ENCODE data around the gene SUGCT.

The SUGCT gene

DNA sequence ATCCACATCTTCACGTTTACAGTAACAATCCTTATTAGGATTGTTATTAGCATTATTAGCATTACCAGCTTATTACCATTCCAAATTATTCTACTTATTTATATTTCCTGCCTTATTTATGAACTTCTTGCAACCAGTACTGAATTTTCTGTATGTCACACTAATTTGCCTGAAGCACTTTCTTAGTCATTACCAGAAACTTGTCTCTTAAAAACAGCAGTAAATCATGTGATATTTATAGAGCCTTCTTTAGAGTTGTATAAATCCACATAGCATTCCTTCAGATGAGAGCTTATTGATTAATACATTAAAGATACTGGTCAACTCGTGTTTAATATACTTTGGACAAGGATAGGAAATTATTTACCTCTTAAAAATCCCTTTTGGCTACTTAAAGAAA, 618.6 kb downstream of the SUGCT start:
- DNase-seq = no peak

DNA sequence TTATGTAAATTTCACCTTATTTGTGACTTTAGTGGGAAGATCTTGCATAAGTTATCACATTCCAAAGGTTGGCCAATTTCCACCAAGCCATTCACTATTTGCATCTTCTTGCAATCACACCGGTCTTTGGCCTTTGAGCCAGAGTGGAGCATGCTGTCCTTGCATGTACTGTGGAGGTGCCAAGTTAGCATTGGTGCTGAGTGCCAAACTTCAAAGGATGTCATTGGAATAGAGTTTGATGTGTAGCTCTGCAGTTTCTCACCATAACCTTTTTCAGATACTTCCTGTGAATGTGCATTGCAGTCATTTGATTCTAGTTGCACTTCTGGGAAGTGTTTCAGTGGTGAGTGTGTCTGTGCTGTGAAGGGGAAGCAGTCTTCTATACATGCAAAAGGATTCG, 620.6 kb downstream of the SUGCT start:
- no peak for DNase-seq

DNA sequence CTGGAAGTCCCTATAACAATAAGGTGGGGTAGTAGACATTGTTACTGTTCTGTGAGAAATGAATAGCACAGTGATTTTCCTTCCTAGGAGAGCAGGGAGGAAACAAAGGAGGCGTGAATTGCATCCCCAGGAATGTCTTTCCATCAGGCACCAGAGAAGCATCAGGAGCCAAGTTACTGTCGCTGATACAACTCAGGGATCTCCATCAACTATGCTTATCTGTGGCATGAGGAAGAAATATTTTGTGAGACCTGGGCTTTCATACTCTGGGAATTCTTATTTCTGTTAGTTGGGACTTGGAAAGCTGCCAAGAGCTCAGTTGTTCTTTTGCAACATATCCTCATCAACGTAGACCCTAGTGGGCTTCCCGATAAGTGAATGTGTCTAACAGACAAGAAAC, 622.3 kb downstream of the SUGCT start:
- no peak for DNase-seq

DNA sequence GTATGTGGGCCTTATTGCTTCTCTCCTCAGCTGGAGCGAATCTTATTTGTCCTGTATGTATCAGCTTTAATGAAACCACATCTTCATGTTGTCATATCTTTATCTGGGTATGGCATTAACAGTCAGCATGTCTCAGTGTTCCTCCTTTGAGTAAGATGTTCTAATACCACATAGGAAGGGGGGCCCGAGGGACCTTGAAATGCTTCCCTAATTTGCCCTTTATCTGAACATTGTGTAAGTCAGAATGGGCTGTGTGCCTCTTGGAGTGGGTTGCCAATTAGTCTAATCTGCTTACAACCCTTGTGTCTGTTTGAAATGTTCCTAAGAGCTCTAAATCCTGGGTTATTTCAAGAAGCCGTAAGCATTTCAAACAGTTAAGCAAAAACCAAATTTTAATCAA, 623.8 kb downstream of the SUGCT start:
- no peak for DNase-seq

DNA sequence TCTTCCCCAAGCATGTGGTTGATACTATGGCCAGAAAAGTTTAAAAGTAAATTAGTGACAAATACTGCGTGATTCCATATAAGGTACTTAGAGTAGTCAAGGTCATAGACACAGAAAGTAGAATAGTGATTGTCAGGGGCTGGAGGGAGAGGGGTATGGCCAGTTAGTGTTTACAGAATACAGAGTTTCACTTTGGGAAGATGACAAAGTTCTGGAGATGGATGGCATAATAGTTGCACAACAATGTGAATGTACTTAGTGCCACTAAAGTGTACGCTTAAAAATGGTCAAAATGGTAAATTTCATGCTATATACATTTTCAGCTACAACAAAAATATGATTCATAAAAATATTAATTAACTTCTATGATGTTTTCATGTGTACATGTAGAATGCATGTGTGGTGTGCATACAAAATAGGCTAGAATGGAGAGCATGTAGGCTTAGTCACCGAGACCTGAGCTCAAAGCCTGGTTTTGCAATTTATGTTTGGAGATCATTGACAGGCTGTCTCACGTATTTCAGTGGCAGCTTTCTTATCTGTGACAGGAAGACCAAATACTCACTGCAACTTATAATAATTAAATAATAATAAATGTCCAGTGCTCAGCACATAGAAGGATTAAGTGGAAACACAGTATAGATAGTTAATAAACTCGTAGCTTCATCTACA, 625.6 kb downstream of the SUGCT start:
- no peak for DNase-seq

DNA sequence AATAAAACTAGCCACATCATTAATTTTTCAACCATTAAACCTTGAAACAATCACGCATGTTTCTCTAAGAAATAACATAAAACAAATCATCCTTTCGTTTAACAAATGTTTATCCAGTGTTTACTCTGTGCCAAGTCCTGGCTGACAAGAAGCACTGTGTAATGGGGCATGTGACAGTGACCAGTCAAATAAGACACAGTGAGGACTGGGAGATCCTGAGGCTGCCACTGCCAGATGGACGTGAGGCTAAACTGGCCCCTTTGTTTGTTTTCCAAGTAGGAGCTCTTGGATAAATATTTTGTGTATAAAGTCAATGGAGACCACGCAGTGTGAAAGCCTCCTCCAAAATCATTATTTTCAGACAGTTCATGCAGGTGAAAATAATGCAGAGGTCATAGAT, 626.2 kb downstream of the SUGCT start:
- DNase-seq = no peak

DNA sequence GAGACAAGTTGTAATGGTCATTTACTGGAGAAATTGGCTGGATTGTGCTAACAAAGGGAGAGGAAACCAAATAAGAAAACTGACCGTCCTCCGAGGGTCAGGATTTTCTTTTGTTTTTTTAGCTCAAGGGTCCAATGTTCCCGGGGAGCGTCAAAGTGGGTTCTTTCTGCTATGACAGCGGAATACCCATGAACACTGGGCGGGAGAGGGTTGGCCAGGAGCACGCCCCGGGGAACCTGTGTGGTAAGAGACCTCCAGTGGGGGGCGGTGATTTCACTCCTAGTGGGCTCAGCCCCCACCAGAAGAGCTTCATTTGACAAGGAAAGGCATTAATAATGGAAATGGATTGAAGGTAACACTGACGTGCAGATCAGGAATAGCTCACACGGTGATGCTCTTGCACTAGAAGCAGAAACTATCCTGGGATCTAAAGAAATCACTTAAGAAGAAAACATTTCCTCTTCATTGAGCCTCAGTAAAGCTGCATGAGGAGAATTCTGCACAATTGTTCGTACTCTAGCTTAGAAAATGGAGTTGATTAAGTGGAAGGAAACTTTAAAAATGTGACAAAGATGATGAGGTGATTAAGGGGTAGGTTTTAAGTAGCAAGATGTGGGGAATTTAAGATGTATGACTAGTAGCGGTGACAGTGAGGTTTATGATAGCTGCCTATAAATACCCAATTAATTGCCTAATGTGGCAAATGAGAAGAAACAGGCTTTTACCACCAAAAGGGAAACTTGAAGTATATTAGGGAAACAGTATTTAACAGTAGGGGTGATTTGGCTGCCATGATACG, 627.2 kb downstream of the SUGCT start:
- no peak for DNase-seq

DNA sequence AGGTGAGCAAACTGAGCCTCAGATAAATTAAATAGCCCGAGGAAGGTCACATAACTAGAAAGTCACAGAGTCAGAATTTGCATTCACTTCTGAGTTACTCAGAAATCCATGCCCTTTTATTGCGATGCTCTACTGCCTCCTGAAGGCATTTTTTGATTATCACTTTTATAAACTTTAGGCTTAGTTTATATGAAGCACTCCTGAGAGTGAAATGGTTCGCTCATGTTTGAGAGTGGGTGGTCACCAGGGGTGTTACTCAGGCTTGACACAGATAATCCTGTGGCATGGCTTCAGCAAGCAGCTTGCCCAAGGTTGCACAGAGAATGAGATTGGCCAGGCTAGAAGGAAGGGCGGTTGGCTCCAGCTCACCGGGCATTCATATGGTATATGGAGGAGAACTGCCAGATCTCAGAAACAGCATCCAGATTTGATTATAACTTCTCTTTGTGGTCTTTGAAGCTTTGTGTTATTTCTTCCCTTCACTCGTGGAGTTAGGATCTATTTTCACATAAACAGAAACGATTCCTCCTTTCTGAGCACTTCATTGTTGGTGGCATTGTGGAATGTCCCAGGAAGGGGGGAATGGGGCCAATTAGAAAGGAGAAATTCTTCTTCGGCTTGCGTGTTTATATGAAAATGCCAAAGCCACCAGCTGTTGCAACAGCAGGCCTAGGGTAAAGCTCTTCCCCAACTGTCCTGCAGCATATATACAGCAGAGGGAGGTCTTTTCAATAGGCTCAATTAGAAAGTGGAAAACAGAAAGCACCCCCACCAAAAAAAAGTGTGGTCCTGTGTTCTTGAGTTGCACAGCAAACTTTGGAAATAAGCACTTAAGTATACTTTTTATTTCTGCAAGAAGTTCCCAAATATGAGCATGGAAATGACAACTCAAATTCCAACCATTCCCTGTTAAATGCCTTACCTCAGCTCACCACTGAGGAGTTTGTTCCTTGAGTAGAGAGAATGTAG, 628.8 kb downstream of the SUGCT start:
- no peak for DNase-seq

DNA sequence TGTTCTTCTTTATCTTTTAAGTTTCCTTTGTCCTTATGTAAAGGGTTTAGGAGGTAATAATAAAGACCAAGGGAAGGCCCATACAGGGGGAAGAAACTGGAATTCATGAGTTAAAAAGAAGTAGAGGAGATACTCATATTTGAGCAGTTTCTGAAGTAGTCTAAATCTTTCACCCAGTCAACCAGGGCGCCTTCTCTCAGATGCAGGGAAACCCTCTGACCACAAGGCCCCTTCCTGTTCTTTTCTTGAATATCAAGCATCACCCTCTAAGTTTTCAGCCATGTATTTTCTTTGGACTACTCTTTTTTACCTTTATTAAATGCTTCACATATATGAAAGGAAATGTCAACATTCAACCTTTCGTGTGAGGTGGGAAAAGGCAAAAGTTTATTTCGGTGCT, 630.8 kb downstream of the SUGCT start:
- no peak for DNase-seq

DNA sequence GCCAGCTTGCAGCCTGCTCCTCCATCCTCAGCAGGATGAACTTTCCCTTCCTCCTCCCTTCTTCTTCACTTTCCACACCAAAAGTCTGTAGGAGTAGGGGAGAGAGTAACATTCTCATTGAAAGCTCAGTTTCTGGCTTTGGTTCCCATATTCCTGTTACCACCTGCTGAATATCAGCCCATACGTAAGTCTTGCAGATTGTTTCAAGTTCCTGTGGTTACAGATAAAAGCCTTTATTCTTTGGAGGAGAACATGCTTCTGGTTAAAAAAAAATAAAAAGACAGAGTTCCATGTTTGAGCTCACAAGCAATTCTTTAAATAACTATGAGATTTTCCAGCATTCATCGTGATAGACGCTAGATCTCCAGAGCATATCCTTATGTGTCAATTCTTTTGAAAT, 637.3 kb downstream of the SUGCT start:
- no peak for DNase-seq

DNA sequence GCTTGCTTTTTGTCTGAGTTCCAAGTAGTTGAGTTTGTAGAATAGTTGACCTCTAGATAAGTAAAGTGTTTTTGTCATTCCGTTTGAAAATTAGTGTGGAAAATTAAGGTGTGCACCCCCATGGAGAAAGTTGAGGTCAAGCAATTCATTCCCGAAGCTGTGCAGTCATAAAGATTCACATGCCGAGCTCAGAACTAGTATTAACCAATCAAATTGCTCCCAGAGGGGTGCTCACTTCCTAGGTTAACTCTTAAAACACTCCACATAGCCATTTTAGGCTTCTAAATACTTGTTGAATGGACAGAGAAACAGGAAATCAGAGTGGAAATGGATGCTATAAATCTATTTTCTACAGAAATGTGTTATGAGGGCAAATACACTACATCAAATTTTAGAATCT, 638.9 kb downstream of the SUGCT start:
- no peak for DNase-seq

DNA sequence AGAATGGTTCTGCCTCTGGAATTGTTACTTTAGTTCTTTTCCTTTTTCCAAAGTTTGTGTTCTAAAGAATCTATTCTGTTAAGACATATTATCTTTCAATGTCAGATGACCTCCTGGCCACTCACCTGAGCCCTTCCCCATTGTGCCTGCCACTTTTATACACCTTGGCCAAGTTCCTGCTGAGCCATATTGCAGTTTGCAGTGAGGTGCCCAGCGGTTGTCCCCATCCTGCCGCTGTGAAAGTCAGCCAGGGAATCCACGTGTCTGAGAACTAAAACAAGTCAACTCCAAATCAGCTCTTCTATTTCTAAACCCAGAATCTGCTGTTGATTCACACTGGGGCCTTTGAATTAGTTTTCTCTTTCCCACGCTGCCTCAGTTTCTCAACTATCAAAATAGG, 641.1 kb downstream of the SUGCT start:
- DNase-seq = no peak

DNA sequence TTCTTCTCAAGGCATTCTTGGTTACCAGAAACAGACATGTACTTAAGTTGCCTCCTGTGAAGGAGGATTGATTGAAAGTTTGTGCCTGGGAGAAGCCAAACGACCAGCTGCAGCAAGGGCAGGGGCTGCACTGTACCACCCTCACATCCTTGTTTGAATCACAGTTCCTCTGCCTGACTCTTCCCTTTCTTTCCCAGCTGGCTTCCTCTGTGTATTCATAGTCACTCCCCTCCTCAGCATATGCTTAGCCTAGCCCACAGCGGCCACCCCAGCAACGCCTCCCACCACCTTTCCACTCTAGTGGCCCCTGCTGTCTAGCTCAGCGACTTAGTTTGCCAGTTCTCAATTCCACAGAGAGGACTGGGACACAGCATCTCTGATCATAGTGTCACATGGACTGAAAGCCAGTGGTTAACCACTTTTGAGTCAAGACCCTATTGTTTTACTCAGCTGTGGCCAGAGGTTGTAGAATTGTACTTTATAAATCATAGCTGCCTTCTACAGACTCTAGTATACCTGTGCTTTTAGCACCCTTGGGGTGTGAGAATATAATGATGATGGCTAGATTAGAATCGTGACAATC, 643.0 kb downstream of the SUGCT start:
- DNase-seq = no peak

DNA sequence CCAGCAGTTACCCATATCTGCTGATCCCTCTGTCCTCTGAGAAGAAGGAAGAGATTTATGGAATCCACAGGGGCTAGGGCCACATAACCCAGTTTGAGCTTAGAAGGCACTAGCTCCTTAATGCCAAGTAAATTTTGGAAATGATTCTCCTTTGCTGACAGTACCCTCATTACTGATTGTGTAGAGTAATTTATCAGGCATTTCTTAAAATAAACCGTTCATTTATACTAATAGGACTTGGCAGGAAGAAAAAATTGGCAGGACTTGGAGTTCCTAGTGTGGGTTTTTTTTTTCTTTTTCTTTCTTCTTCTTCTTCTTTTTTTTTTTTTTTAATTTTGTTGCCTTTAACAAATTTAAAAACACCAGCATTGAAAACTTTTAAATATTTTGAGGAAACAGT, 645.7 kb downstream of the SUGCT start:
- no peak for DNase-seq

DNA sequence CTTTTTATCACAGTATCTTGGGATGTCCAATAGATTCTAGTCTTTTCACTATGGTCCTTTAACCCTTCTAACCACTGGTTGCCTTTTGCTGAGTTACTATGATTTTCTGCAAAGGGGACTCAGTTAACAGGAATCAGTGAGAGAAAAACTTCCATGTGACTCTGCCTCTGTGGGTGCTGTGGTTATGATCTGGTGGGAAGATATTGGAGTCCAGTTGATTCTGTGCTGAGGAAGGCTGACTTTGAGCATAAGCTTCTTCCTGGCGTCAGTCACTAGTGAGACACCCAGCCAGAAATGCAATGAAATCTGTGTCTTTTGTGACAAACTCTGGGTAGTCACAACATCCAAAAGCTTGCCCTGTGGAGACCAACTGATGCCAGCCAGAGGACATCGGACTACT, 648.0 kb downstream of the SUGCT start:
- DNase-seq = no peak

DNA sequence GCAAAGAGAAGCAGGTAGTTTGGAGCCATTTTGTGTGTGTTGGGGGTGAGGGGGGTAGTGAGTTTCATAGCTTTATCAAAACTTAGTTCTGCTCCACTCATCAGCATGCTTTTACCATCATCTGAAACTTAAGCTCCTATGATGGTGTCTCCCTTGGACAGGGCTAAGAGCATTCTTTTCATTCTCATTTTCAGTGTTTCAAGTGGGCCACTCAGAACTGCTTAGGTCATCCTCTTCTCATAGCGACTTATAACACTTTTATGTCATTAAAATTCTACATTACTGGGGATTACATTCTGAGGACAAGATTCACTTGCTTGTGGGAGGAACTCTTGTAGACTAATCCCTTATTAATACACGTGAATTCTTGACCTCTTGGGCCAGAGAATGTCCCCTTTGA, 649.4 kb downstream of the SUGCT start:
- no peak for DNase-seq

DNA sequence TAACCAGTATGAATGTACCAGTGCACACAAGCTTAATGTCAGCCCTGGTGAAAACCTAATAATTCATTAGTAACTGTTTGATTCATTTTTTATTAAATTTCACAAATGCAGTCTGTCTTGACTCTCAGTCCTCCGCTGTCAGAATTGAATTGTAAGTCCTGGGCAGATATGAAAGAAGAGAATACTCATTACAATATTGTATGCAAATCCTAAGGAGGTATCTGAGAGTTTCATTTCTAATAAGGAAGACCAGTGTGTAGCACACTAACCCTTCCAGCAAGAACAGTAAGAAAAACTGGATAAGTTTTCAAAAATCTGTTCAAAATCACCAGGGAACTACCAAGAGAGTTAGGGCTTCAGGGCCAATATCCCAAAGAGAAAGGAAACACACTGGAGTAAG, 652.1 kb downstream of the SUGCT start:
- DNase-seq = no peak

DNA sequence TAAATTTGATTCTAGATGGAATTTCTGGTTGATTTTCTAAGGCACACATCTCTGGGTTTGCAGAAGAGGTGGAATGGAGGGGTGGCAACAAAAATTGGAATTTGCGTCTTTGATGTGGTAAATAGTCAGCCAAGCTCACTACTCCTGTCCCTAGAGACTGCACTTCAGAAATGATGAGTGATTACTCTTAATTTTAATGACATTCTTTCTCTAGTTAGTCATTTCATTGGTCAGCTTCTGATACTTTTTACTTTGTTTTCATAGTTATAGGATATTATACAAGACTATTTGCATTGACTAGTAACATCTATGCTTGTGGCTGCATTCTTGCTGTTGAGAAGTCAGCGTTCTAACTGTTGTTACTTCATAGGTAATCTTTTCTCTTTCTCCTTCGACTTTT, 658.3 kb downstream of the SUGCT start:
- DNase-seq = no peak

DNA sequence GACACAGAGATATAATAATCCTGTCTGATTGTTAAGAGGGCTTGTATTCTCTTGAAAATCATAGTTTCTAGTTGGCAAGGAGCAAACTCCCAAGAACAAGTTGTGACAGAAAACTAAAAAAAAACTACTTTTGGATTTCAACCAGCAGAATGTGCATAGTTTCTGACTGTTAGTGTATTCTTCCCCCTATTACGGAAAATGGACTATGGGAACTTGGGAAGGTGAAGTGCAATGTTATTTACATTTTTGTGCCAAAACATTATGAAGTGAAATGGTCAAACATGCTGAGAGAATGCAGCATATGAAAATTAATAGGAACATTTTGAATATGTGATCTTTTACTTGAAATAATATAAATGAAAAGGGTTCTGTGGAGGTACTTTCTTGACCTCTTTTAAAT, 660.8 kb downstream of the SUGCT start:
- no peak for DNase-seq

DNA sequence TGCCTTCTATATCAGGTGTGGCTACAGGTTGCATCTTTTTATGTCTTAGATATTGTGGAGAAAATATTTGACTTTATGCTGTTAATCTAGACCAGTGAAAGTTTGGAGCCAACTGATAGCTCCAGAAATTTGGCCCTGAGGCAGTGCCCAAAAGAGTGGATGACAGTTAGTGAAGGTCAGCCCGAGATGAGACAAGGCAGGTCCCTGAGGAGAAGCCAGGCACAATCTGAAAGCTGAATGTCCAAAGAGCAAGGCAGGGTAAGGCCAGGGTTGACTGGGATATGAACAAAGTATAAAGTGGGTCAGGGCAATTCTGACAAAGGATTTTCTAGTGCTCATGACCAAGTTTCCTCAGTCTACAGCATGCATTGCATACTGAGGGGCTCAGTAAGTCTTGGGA, 661.9 kb downstream of the SUGCT start:
- no peak for DNase-seq

DNA sequence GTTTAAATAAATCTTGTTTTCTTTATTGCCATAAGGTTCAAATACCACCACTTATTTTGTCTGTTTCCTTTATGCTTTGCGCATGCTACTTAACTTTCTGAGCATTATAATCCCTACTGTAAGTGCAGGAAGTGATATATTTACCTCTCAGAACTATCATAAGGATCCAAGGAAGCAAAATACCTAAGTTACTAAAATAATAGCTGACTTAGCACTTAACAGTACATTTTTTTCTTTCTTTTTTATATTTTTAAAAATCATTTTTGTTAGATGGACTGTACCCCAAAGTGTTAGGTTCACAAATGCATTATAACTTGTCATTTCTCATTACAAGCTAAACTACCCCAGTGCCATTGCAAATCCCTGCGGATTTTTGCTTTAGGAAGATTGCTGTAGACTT, 663.8 kb downstream of the SUGCT start:
- DNase-seq = no peak

DNA sequence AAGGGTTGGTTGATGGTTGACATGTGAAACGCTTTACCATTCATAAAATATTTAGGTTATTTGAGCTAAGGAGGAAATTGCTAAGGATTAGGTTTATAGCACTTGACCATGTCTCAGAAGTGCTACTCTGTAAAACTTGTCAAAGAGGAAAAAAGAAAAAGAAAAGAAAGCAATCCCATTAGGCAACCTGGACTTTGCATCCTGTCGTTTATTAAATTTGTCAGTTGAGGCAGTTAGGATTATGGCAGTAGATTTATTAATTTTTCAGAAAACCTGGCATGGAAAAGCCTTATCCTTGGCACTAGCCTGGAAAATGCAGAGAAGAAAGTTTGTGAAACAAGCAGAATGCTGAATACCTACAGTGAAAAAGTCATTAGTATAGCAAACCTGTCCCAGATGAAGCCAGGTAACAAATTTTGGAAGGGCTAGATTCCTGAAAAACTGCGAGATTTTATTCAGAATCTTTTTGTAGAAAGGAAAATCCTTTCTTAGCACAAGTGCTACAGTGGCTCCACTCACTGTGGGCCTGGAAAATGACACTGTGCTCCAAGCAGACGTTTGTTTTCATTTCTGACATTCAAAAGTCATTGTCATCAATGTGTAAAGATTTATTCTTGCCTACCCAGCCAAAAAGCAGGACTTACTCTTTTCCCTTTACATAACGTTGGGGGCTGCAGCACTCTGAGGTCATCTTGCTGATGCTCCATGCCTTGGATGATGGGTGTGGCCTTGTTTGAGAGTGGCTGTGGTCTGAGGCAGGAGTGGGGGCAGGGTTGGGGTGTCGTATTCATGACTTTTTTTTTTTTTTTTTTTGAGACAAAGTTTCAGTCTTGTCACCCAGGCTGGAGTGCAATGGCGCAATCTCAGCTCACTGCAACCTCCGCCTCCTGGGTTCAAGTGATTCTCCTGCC, 664.9 kb downstream of the SUGCT start:
- DNase-seq = no peak
